Activated CD8-positive, alpha-beta T cell treated with anti-CD3 and anti-CD28 coated beads for 36 hours (primary cell): Measurements from ENCODE around the gene PBX3. TPM values are rescaled to one million over a fixed set of nuclear protein-coding genes. Genes with fewer than 3 reads are reported as not detected.
A peak's percentile ranks its signal among the peaks of the same experiment; 100 is the strongest.

ENCODE experiments used
- ATAC-seq: fragments of 200-7000 bp; cut with Tn5 transposase; one replicate; pipeline ENCODE4 v1.10.0; 2021; ENCODE audit warnings: mild to moderate bottlenecking, moderate library complexity
- CTCF ChIA-PET: fragments of 350-600 bp; sonication (Branson Sonifier 250); formaldehyde crosslinking; loops from one replicate; lab custom pipeline; 2021; ENCODE audit warnings: antibody characterized with exemption; lab: Charles Lee
- POLR2A ChIA-PET: fragments of 350-600 bp; sonication (Branson Sonifier 250); formaldehyde crosslinking; loops from one replicate; lab custom pipeline; 2021; ENCODE audit warnings: antibody characterized with exemption; lab: Charles Lee
- DNase-seq: peaks from one replicate; pipeline ENCODE4 v3.0.0-alpha.2; 2020
- H3K27ac Mint-ChIP-seq: one replicate; pipeline ENCODE4 v1.8.0; 2021; ENCODE audit warnings: mild to moderate bottlenecking, mixed read lengths
- H3K27me3 Mint-ChIP-seq: one replicate; pipeline ENCODE4 v1.8.0; 2021; ENCODE audit warnings: mixed read lengths
- H3K36me3 Mint-ChIP-seq: one replicate; pipeline ENCODE4 v1.8.0; 2021; ENCODE audit warnings: low read depth, mixed read lengths
- H3K4me1 Mint-ChIP-seq: one replicate; pipeline ENCODE4 v1.8.0; 2021; ENCODE audit warnings: low read depth, mixed read lengths
- H3K4me3 Mint-ChIP-seq: one replicate; pipeline ENCODE4 v1.8.0; 2021; ENCODE audit warnings: mild to moderate bottlenecking, moderate library complexity, mixed read lengths
- H3K9me3 Mint-ChIP-seq: one replicate; pipeline ENCODE4 v1.8.0; 2021; ENCODE audit warnings: mixed read lengths
- CTCF ChIP-seq: fragments of 200-600 bp; IDR thresholded peaks from one replicate; pipeline ENCODE4 v1.8.0; 2022; ENCODE audit warnings: antibody characterized with exemption, mild to moderate bottlenecking
- intact Hi-C: fragments of 100-400 bp; cut with micrococcal nuclease; formaldehyde crosslinking; loops from one replicate; pipeline ENCODE4 v1.10.0; 2022
- total RNA-seq, 2 experiments: library from RNA; stranded (reverse); gene quantifications; one replicate each; pipeline ENCODE4 v1.2.3, GENCODE V29; 2021

The PBX3 gene
- total RNA-seq, 2 experiments from 2014 or later = 11.5 to 14.1 TPM

GRCh38 chr9:125889476-125890419, 142.6 kb downstream of the PBX3 start:
- H3K27me3 Mint-ChIP-seq = peaks cover 24% of the 10 kb centered on the region
- DNase-seq (peak; percentile 40), ATAC-seq (peak; percentile 74)
- H3K36me3 Mint-ChIP-seq = no peaks in the 10 kb centered on the region
- H3K27ac Mint-ChIP-seq = no peak overlapping the region
- ChIA-PET CTCF (interaction anchor here (0.6 to 0.8 kb wide), 2 partner anchors 123 to 133 kb away, joined by 3 to 4 read pairs; no protein-coding TSS in a partner anchor), POLR2A (no interaction called here)
- H3K9me3 Mint-ChIP-seq = no peaks in the 10 kb centered on the region
- H3K4me1 Mint-ChIP-seq = peaks cover 11% of the 10 kb centered on the region
- intact Hi-C loops = no loop called here
- peak overlapping the region; percentile 73 for H3K4me3 Mint-ChIP-seq
- TF ChIP-seq CTCF = no peak

DNA sequence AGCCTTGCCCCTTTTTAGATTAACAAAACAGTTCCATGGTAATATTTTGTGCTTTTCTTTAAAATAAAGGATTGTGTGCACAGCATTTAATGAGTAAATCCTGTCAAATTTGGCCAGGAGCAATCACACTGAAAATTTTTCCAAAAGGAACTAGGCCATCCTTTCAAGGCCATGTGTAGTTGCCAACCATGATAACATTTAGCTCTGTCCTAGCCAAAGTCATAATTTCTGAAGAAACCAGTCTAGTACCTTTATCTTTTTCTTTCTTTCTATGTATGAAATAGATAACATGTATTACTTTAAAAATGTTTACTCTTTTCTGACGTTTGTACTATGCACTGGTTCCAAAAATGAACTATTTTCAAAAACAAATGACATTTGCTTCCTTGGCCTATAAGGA, 143.7 kb downstream of the PBX3 start:
- intact Hi-C loops = no loop called here
- no peaks in the 10 kb centered on the region for H3K36me3 Mint-ChIP-seq
- ATAC-seq = no peak
- H3K9me3 Mint-ChIP-seq = no peaks in the 10 kb centered on the region
- no peak for TF ChIP-seq CTCF
- DNase-seq = no peak
- CTCF ChIA-PET = no interaction called here
- H3K4me3 Mint-ChIP-seq = no peak overlapping the region
- no peak overlapping the region for H3K27ac Mint-ChIP-seq
- H3K27me3 Mint-ChIP-seq = peaks cover 24% of the 10 kb centered on the region
- POLR2A ChIA-PET = no interaction called here
- peaks cover 11% of the 10 kb centered on the region for H3K4me1 Mint-ChIP-seq

DNA sequence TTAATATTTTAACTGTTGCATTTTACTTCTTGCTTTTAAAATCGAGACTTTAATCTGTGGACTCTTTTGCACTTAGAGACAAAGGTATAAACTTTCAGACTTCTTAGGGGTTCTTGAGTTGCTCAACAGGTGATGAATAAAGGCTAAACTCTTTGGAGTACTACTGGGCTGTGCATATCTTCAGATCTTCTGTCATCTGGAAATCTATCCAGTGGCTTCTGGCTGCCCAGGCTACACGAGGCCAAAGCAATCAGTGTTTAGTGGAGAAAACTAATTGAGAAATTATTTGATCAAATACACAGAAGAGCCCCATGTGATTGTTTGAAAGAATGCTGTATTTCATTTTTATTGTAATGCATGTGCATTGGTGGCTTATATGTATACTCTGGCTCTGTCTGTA, 146.1 kb downstream of the PBX3 start:
- Mint-ChIP-seq H3K36me3 (no peaks in the 10 kb centered on the region), H3K4me1 (peaks cover 13% of the 10 kb centered on the region), H3K27me3 (peaks cover 20% of the 10 kb centered on the region), H3K4me3 (no peak overlapping the region), H3K27ac (no peak overlapping the region), H3K9me3 (no peaks in the 10 kb centered on the region)
- no peak for TF ChIP-seq CTCF
- CTCF ChIA-PET = interaction anchor here (1.1 kb wide), 1 partner anchor 13 kb away, joined by 3 read pairs; no protein-coding TSS in a partner anchor
- DNase-seq = no peak
- intact Hi-C loops = no loop called here
- POLR2A ChIA-PET = no interaction called here
- ATAC-seq = no peak

DNA sequence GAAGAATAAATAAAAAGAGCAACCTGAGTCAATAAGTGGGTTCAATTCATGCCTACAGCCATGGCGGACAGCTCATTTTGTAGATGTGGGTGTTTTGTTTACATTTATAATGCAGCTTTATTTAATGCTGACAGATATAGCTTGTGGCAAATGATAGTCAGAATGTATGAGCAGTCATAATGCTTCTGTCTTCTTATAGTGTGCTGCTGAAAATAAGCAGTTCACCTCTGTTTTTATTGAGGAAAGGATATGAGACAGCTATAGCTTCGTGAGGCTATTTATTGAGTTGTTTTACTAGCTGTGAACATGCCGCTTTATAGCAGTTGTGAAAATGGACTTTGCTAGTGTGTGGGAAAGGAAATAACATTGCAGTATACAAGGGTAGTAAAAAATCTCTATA, 147.4 kb downstream of the PBX3 start:
- ChIA-PET POLR2A (no interaction called here), CTCF (no interaction called here)
- no peak overlapping the region for H3K4me3 Mint-ChIP-seq
- H3K36me3 Mint-ChIP-seq = no peaks in the 10 kb centered on the region
- peaks cover 10% of the 10 kb centered on the region for H3K27me3 Mint-ChIP-seq
- ATAC-seq (no peak), DNase-seq (no peak)
- H3K27ac Mint-ChIP-seq = no peak overlapping the region
- no peaks in the 10 kb centered on the region for H3K9me3 Mint-ChIP-seq
- intact Hi-C loops = no loop called here
- peaks cover 4% of the 10 kb centered on the region for H3K4me1 Mint-ChIP-seq
- no peak for TF ChIP-seq CTCF

DNA sequence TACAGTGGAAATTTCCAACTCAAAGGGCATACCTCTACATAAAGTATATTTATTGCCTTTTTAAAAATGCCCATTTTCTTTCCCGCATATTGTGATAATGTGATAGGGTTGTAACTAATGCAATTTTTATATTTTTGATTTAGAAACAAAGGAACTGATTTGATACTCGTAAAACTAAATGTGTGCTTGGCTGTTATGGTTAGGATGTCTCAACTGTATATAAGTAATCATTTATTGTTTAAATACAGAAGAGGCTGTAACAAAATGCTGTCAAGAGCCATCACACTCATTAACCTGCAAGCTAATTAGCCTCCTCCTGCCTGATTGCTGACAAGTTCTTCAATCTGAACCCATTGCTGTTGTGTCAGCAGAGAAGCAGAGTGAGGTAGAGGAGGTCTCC, 149.2 kb downstream of the PBX3 start:
- DNase-seq = no peak
- H3K36me3 Mint-ChIP-seq = no peaks in the 10 kb centered on the region
- H3K27ac Mint-ChIP-seq = no peak overlapping the region
- H3K4me1 Mint-ChIP-seq = peaks cover 1% of the 10 kb centered on the region
- CTCF ChIA-PET = no interaction called here
- intact Hi-C loops = no loop called here
- POLR2A ChIA-PET = no interaction called here
- TF ChIP-seq CTCF = no peak
- H3K4me3 Mint-ChIP-seq = no peak overlapping the region
- ATAC-seq = no peak
- H3K9me3 Mint-ChIP-seq = no peaks in the 10 kb centered on the region
- H3K27me3 Mint-ChIP-seq = no peaks in the 10 kb centered on the region
